Measurements from ENCODE around the gene SLC22A5. TPM values are rescaled to one million over a fixed set of nuclear protein-coding genes. Genes with fewer than 3 reads are reported as not detected.

The SLC22A5 gene
- polyA plus RNA-seq, 1 donor (not counting 4 experiments of a cell fraction or from before 2014, with no cell fraction given): 14.8 TPM

DNA sequence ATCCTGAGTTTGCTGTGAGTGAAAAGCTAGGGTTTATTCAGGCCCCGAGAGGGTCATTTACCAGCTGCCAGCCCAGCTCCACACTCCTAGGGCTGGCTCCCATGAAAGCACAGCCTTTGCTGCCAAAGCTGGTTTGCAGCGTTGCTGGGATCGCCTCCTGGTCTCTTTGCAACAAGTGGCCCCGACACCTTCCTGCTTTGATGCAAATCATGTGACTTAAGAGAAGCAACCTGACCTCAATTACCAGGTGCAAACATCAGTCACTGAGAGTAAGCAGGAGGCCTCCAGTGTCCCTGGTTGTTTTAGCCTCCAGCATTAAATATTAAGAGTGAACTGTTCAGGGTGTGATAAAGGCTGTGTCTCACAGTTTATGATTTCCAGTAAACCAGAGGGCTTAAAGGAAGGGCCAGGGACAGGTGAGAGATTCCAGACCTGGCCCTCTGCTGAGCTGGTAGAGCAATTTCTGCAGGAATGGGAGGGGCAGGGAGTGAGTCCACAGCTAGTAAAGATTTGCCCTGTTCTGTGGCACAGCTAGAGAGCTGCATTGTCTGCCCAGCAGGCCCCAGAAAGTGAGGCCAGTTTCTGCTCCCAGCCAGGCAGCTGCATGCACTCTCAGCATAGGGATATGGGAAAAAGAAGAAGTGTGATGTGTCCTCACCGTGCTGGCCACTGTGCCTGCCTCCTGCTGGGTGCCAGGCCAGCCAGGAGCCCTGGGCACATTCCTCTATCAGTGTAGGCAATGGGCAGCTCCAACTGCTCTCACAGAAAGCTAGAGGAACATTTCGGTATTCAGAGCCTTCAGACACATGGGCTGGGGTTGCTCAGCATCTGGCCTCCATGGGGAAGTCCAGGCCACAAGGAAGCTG, 58.0 kb downstream of the SLC22A5 start:
- H3K4me1 ChIP-seq (ENCODE audit: control insufficient read depth, extremely low read depth, insufficient read depth, low read length): peaks cover 58% of the 10 kb centered on the region
- H3K27me3 ChIP-seq (ENCODE audit: control insufficient read depth, extremely low read depth, insufficient read depth, low read length): no peaks in the 10 kb centered on the region
- H3K27ac ChIP-seq (ENCODE audit: control insufficient read depth, insufficient read depth, low read length): peak overlapping the region; percentile 84
- H3K9me3 ChIP-seq (ENCODE audit: control insufficient read depth, low read depth, low read length): no peaks in the 10 kb centered on the region
- no peaks in the 10 kb centered on the region for H3K36me3 ChIP-seq (ENCODE audit: control insufficient read depth in 2 of 2, extremely low read depth in 1 of 2, insufficient read depth in 2 of 2, low read length in 2 of 2)
- no peaks in the 10 kb centered on the region for H4K20me1 ChIP-seq (ENCODE audit: control insufficient read depth, extremely low read depth, insufficient read depth, low read length)
- FAIRE-seq: no peak
- H2AFZ ChIP-seq (ENCODE audit: control insufficient read depth, low read length): no peak overlapping the region
- H3K79me2 ChIP-seq (ENCODE audit: control insufficient read depth, insufficient read depth, low read length): no peaks in the 10 kb centered on the region
- no peaks in the 10 kb centered on the region for H3K9me1 ChIP-seq (ENCODE audit: control insufficient read depth, extremely low read depth, insufficient read depth, low read length)
- DNase-seq (ENCODE audit: low read depth, low spot score): no peak
- no peak overlapping the region for H3K4me3 ChIP-seq (ENCODE audit: control insufficient read depth in 2 of 3, extremely low read depth in 1 of 3, insufficient read depth in 2 of 3, low read depth in 1 of 3, low read length in 3 of 3)
- peak overlapping the region; percentile 70 for H3K9ac ChIP-seq (ENCODE audit: control insufficient read depth, extremely low read depth, insufficient read depth, low read length)
- peak overlapping the region; percentile 57 for H3K4me2 ChIP-seq (ENCODE audit: control insufficient read depth, extremely low read depth, insufficient read depth, low read depth, low read length)
- TF ChIP-seq, protein P1, sequence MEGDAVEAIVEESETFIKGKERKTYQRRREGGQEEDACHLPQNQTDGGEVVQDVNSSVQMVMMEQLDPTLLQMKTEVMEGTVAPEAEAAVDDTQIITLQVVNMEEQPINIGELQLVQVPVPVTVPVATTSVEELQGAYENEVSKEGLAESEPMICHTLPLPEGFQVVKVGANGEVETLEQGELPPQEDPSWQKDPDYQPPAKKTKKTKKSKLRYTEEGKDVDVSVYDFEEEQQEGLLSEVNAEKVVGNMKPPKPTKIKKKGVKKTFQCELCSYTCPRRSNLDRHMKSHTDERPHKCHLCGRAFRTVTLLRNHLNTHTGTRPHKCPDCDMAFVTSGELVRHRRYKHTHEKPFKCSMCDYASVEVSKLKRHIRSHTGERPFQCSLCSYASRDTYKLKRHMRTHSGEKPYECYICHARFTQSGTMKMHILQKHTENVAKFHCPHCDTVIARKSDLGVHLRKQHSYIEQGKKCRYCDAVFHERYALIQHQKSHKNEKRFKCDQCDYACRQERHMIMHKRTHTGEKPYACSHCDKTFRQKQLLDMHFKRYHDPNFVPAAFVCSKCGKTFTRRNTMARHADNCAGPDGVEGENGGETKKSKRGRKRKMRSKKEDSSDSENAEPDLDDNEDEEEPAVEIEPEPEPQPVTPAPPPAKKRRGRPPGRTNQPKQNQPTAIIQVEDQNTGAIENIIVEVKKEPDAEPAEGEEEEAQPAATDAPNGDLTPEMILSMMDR (optimal IDR thresholded peaks at IDR 0.05 in 1 of 3, IDR thresholded peaks at IDR 0.05 in 1 of 3, conservative IDR thresholded peaks at IDR 0.05 in 1 of 3; ENCODE audit: extremely low read depth in 1 of 3, insufficient read depth in 2 of 3, low read length in 3 of 3): no peak
- no peak for TF ChIP-seq EZH2 (IDR thresholded peaks at IDR 0.05; ENCODE audit: low read length)
- dilution Hi-C loops (cut with MboI; ENCODE audit: extremely low pct_ligation_motif_present, low sequenced_read_pairs): no loop called here

- FAIRE-seq (no peak), DNase-seq (ENCODE audit: low read depth, low spot score) (no peak)
- Histone ChIP-seq H3K79me2 (ENCODE audit: control insufficient read depth, insufficient read depth, low read length) (no peaks in the 10 kb centered on the region), H3K4me3 (ENCODE audit: control insufficient read depth in 2 of 3, extremely low read depth in 1 of 3, insufficient read depth in 2 of 3, low read depth in 1 of 3, low read length in 3 of 3) (no peak overlapping the region), H3K27ac (ENCODE audit: control insufficient read depth, insufficient read depth, low read length) (no peak overlapping the region), H3K9ac (ENCODE audit: control insufficient read depth, extremely low read depth, insufficient read depth, low read length) (no peak overlapping the region), H3K27me3 (ENCODE audit: control insufficient read depth, extremely low read depth, insufficient read depth, low read length) (no peaks in the 10 kb centered on the region), H2AFZ (ENCODE audit: control insufficient read depth, low read length) (no peak overlapping the region), H3K4me1 (ENCODE audit: control insufficient read depth, extremely low read depth, insufficient read depth, low read length) (peaks cover 52% of the 10 kb centered on the region), H4K20me1 (ENCODE audit: control insufficient read depth, extremely low read depth, insufficient read depth, low read length) (no peaks in the 10 kb centered on the region), H3K9me3 (ENCODE audit: control insufficient read depth, low read depth, low read length) (no peaks in the 10 kb centered on the region), H3K36me3 (ENCODE audit: control insufficient read depth in 2 of 2, extremely low read depth in 1 of 2, insufficient read depth in 2 of 2, low read length in 2 of 2) (no peaks in the 10 kb centered on the region), H3K4me2 (ENCODE audit: control insufficient read depth, extremely low read depth, insufficient read depth, low read depth, low read length) (no peak overlapping the region), H3K9me1 (ENCODE audit: control insufficient read depth, extremely low read depth, insufficient read depth, low read length) (no peaks in the 10 kb centered on the region)
- dilution Hi-C loops (cut with MboI; ENCODE audit: extremely low pct_ligation_motif_present, low sequenced_read_pairs): no loop called here
- TF ChIP-seq, protein P1 (optimal IDR thresholded peaks at IDR 0.05 in 1 of 3, IDR thresholded peaks at IDR 0.05 in 1 of 3, conservative IDR thresholded peaks at IDR 0.05 in 1 of 3; ENCODE audit: extremely low read depth in 1 of 3, insufficient read depth in 2 of 3, low read length in 3 of 3): no peak
Observed at GRCh38 chr5:132428147-132428482, 58.6 kb downstream of the SLC22A5 start.

All from keratinocyte (primary cell).